Astrocyte (in vitro differentiated cells and primary cell): ENCODE results near the gene TSPAN4. TPM values are rescaled to one million over a fixed set of nuclear protein-coding genes. Genes with fewer than 3 reads are reported as not detected.

Experiments
- DNase-seq: peaks from one replicate; pipeline ENCODE4 v3.0.0-alpha.2; 2010; ENCODE audit warnings: low read depth
- FAIRE-seq: peaks from 2 replicates; lab custom pipeline; 2011; peaks lifted over from hg19 to GRCh38; lab: Jason Lieb, UNC
- H2AFZ ChIP-seq: 2 replicates; pipeline ENCODE4 v1.6.0; 2012; ENCODE audit warnings: low read depth, low read length, inconsistent platforms
- H3K27ac ChIP-seq: 2 replicates; pipeline ENCODE4 v1.5.1; 2011; ENCODE audit warnings: low read depth, low read length, inconsistent platforms
- H3K27me3 ChIP-seq: 2 replicates; pipeline ENCODE4 v1.6.0; 2011; ENCODE audit warnings: low read length, inconsistent platforms; ENCODE audit not compliant: insufficient read depth
- H3K36me3 ChIP-seq: 2 replicates; pipeline ENCODE4 v1.5.1; 2011; ENCODE audit warnings: low read length, inconsistent platforms; ENCODE audit not compliant: insufficient read depth
- H3K4me1 ChIP-seq: 2 replicates; pipeline ENCODE4 v1.5.1; 2011; ENCODE audit warnings: low read length, inconsistent platforms; ENCODE audit not compliant: insufficient read depth
- H3K4me2 ChIP-seq: 2 replicates; pipeline ENCODE4 v1.6.0; 2012; ENCODE audit warnings: low read length, inconsistent platforms
- H3K4me3 ChIP-seq: 2 replicates; pipeline ENCODE4 v1.5.1; 2011; ENCODE audit warnings: low read depth, mild to moderate bottlenecking, low read length, inconsistent platforms; ENCODE audit not compliant: insufficient read depth
- H3K79me2 ChIP-seq: 2 replicates; pipeline ENCODE4 v1.6.0; 2012; ENCODE audit warnings: mild to moderate bottlenecking, low read length, inconsistent platforms; ENCODE audit not compliant: insufficient read depth
- H3K9ac ChIP-seq: 2 replicates; pipeline ENCODE4 v1.6.0; 2012; ENCODE audit warnings: mild to moderate bottlenecking, low read length, inconsistent platforms
- H3K9me3 ChIP-seq: 2 replicates; pipeline ENCODE4 v1.5.1; 2012; ENCODE audit warnings: low read depth, mild to moderate bottlenecking, low read length, inconsistent platforms; ENCODE audit not compliant: insufficient read depth
- H4K20me1 ChIP-seq: 2 replicates; pipeline ENCODE4 v1.6.0; 2012; ENCODE audit warnings: low read length, inconsistent platforms; ENCODE audit not compliant: insufficient read depth
- H3K27ac Mint-ChIP-seq: one replicate; pipeline ENCODE4 v1.8.0; 2021; ENCODE audit warnings: mild to moderate bottlenecking, mixed read lengths; ENCODE audit not compliant: unreplicated experiment
- H3K27me3 Mint-ChIP-seq: one replicate; pipeline ENCODE4 v1.8.0; 2021; ENCODE audit warnings: low read depth, mixed read lengths; ENCODE audit not compliant: unreplicated experiment
- H3K36me3 Mint-ChIP-seq: one replicate; pipeline ENCODE4 v1.8.0; 2021; ENCODE audit warnings: low read depth, mixed read lengths; ENCODE audit not compliant: unreplicated experiment
- H3K4me1 Mint-ChIP-seq: one replicate; pipeline ENCODE4 v1.8.0; 2021; ENCODE audit warnings: low read depth, mixed read lengths; ENCODE audit not compliant: unreplicated experiment
- H3K4me3 Mint-ChIP-seq: one replicate; pipeline ENCODE4 v1.8.0; 2021; ENCODE audit warnings: mild to moderate bottlenecking, moderate library complexity, mixed read lengths; ENCODE audit not compliant: unreplicated experiment
- H3K9me3 Mint-ChIP-seq: one replicate; pipeline ENCODE4 v1.8.0; 2021; ENCODE audit warnings: mild to moderate bottlenecking, mixed read lengths; ENCODE audit not compliant: unreplicated experiment
- EZH2 ChIP-seq: IDR thresholded peaks from 2 replicates; pipeline ENCODE4 v1.6.1; 2012; ENCODE audit warnings: mild to moderate bottlenecking, low read length, inconsistent platforms; ENCODE audit not compliant: insufficient read depth
- total RNA-seq: library from RNA; stranded (reverse); gene quantifications from 2 replicates; pipeline ENCODE4 v1.2.1, GENCODE V29; 2021
- TF ChIP-seq, protein P1 (sequence below): IDR thresholded peaks from 2 replicates; pipeline ENCODE4 v1.5.1; 2011; ENCODE audit warnings: low read depth, mild to moderate bottlenecking, inconsistent platforms, low read length, moderate library complexity; ENCODE audit not compliant: insufficient read depth

The TSPAN4 gene
- total RNA-seq, 1 donor from 2014 or later, result 69.5 TPM

DNA sequence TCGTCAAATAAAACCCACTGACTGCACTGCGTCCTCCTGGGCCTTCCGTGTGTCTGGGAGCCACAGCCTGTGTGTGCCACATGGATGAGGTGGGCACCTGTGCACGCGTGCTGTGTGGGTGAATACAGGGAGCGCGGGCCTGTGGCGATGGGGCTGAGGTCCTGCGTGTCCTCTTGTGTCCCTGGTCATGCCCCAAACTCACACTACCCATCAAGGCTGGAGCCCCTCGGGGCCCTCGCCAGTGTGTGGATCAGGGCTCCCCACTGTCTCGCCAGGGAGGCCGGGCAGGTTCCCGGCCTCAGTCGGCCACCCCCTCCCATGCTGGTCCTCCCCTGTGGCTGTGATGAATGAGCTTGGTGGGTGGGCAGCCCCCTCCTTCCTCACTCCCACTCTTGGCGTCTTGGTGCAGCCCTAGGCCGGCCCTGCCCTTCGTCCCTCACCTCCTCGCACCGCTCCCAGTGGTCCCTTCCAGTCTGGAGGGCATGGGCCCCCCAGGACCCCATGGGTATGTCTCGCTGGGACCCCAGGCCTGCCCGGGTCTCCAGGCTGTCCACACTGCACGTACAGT, 10.6 kb upstream of the TSPAN4 start:
- H4K20me1 ChIP-seq, result peaks cover 54% of the 10 kb centered on the region
- peak overlapping the region; percentile 56 for H2AFZ ChIP-seq
- Mint-ChIP-seq H3K27me3 (peaks cover 5% of the 10 kb centered on the region), H3K27ac (peak overlapping the region; percentile 58), H3K4me3 (peak overlapping the region; percentile 74), H3K4me1 (peaks cover 11% of the 10 kb centered on the region), H3K36me3 (no peaks in the 10 kb centered on the region), H3K9me3 (no peaks in the 10 kb centered on the region)
- peaks cover 42% of the 10 kb centered on the region for H3K79me2 ChIP-seq
- H3K9me3 ChIP-seq, result no peaks in the 10 kb centered on the region
- no peak for FAIRE-seq
- H3K36me3 ChIP-seq, result peaks cover 3% of the 10 kb centered on the region
- H3K4me3 ChIP-seq, result peak overlapping the region; percentile 59
- H3K9ac ChIP-seq, result peak overlapping the region; percentile 74
- no peak for TF ChIP-seq EZH2
- TF ChIP-seq, protein P1, sequence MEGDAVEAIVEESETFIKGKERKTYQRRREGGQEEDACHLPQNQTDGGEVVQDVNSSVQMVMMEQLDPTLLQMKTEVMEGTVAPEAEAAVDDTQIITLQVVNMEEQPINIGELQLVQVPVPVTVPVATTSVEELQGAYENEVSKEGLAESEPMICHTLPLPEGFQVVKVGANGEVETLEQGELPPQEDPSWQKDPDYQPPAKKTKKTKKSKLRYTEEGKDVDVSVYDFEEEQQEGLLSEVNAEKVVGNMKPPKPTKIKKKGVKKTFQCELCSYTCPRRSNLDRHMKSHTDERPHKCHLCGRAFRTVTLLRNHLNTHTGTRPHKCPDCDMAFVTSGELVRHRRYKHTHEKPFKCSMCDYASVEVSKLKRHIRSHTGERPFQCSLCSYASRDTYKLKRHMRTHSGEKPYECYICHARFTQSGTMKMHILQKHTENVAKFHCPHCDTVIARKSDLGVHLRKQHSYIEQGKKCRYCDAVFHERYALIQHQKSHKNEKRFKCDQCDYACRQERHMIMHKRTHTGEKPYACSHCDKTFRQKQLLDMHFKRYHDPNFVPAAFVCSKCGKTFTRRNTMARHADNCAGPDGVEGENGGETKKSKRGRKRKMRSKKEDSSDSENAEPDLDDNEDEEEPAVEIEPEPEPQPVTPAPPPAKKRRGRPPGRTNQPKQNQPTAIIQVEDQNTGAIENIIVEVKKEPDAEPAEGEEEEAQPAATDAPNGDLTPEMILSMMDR, result no peak
- peak overlapping the region; percentile 37 for H3K27ac ChIP-seq
- peak overlapping the region; percentile 96 for H3K4me2 ChIP-seq
- no peaks in the 10 kb centered on the region for H3K27me3 ChIP-seq
- peaks cover 65% of the 10 kb centered on the region for H3K4me1 ChIP-seq
- DNase-seq, result no peak

- Mint-ChIP-seq H3K36me3 (no peaks in the 10 kb centered on the region), H3K27ac (peak within 1 kb of the TSS; percentile 98), H3K4me1 (peaks cover 10% of the 10 kb centered on the region), H3K27me3 (peaks cover 3% of the 10 kb centered on the region), H3K9me3 (no peaks in the 10 kb centered on the region), H3K4me3 (peak within 1 kb of the TSS; percentile 91)
- Histone ChIP-seq H3K4me2 (peak within 1 kb of the TSS; percentile 98), H3K4me1 (peaks cover 68% of the 10 kb centered on the region), H3K9me3 (no peaks in the 10 kb centered on the region), H3K27me3 (no peaks in the 10 kb centered on the region), H4K20me1 (peaks cover 60% of the 10 kb centered on the region), H3K4me3 (peak within 1 kb of the TSS; percentile 86), H3K27ac (peak within 1 kb of the TSS; percentile 79), H2AFZ (peak within 1 kb of the TSS; percentile 56), H3K9ac (peak within 1 kb of the TSS; percentile 92), H3K79me2 (peaks cover 48% of the 10 kb centered on the region), H3K36me3 (peaks cover 3% of the 10 kb centered on the region)
- FAIRE-seq (no peak), DNase-seq (no peak)
- TF ChIP-seq EZH2, result no peak
- TF ChIP-seq, protein P1, result no peak
Measured at GRCh38 chr11:832529-833113, 10.0 kb upstream of the TSPAN4 start, which contains the start of gene CD151. Gene CD151 (plus strand): TSS chr11:832952. CDS start chr11:836070, 3,118 bp downstream.
